Prostate gland (tissue), 2 donors: ENCODE results near the gene LPXN. TPM values are rescaled to one million over a fixed set of nuclear protein-coding genes. Genes with fewer than 3 reads are reported as not detected.

Experiments used
- DNase-seq: peaks from one replicate; pipeline ENCODE4 v3.0.0-alpha.2; 2019; ENCODE audit warnings: low spot score
- H3K27ac ChIP-seq, 2 donors: fragments of 200-600 bp; sonication (generic); 2 replicates each; pipeline ENCODE4 v1.5.1; 2017 to 2019
- H3K27me3 ChIP-seq: fragments of 200-600 bp; sonication (generic); replicated peaks from 2 replicates; pipeline ENCODE4 v1.5.1; 2019; ENCODE audit not compliant: insufficient read depth
- H3K36me3 ChIP-seq, 2 donors: fragments of 200-600 bp; sonication (generic); 1 replicate in 1 of 2; 2 replicates in 1 of 2; pipeline versions ENCODE4 v1.5.1 to v1.8.1; 2017 to 2019
- H3K4me1 ChIP-seq: fragments of 200-600 bp; sonication (generic); replicated peaks from 2 replicates; pipeline ENCODE4 v1.5.1; 2019
- H3K4me3 ChIP-seq, 2 donors: fragments of 200-600 bp; sonication (generic); 2 replicates each; pipeline ENCODE4 v1.5.1; 2017 to 2019
- H3K9me3 ChIP-seq: fragments of 200-600 bp; sonication (generic); 2 replicates; pipeline ENCODE4 v1.5.1; 2017
- CTCF ChIP-seq, 4 experiments: fragments of 200-600 bp in 2 of 4; fragments of 450-650 bp in 2 of 4; sonication (generic) in 2 of 4; IDR thresholded peaks; 1 replicate in 3 of 4; 2 replicates in 1 of 4; pipeline ENCODE4 v1.5.1; 2016 to 2019; ENCODE audit warnings: antibody characterized with exemption in 4 of 4, mild to moderate bottlenecking in 2 of 4, moderate library complexity in 2 of 4
- POLR2A ChIP-seq: fragments of 450-650 bp; IDR thresholded peaks from one replicate; pipeline ENCODE4 v1.6.1; 2016; ENCODE audit warnings: antibody characterized with exemption, mild to moderate bottlenecking
- POLR2AphosphoS5 ChIP-seq: sonication (generic); formaldehyde crosslinking; IDR thresholded peaks from one replicate; pipeline ENCODE4 v1.6.1; 2017; ENCODE audit warnings: antibody characterized with exemption
- WGBS: methylation state at CpG from one replicate; pipeline ENCODE4 v1.1.5; 2018; 5-methylcytosine and 5-hydroxymethylcytosine counted together
- intact Hi-C: fragments of 100-400 bp; cut with DNase I; formaldehyde crosslinking; loops from one replicate; pipeline ENCODE4 v1.14.2; 2022
- total RNA-seq, 2 donors: library from RNA; depleted of rRNA; stranded (reverse); fragments of >200 nt; gene quantifications; one replicate each; pipeline ENCODE4 v1.1.0, GENCODE V29; 2016

LPXN gene
- total RNA-seq, 2 donors from 2014 or later: 5.4 to 9.4 TPM

- Histone ChIP-seq H3K4me1 (no peaks in the 10 kb centered on the region), H3K27me3 (no peaks in the 10 kb centered on the region), H3K27ac (no peak overlapping the region), H3K9me3 (no peaks in the 10 kb centered on the region), H3K36me3 (peaks cover 0 to 3% of the 10 kb centered on the region in 2 donors), H3K4me3 (no peak overlapping the region)
- DNase-seq: no peak
- TF ChIP-seq CTCF (IDR thresholded peaks at IDR 0.05) (no peak), POLR2AphosphoS5 (no peak), POLR2A (no peak)
- intact Hi-C loops: no loop called here
- 91% methylated on average over 4 of the region's 4 CpGs for WGBS
These were observed 42.4 kb upstream of the LPXN start for GRCh38 chr11:58617976-58618557.

- Histone ChIP-seq H3K4me3 (no peak overlapping the region), H3K27me3 (no peaks in the 10 kb centered on the region), H3K27ac (no peak overlapping the region), H3K9me3 (no peaks in the 10 kb centered on the region), H3K36me3 (peaks cover 0 to 3% of the 10 kb centered on the region in 2 donors), H3K4me1 (no peaks in the 10 kb centered on the region)
- no peak for DNase-seq
- TF ChIP-seq POLR2A: no peak
- no peak for TF ChIP-seq CTCF (IDR thresholded peaks at IDR 0.05)
- TF ChIP-seq POLR2AphosphoS5: no peak
- WGBS: 44% methylated on average over 4 of the region's 4 CpGs
- intact Hi-C loops: no loop called here
These were observed 40.9 kb upstream of the LPXN start for GRCh38 chr11:58616594-58616993.

- Histone ChIP-seq H3K4me1 (no peaks in the 10 kb centered on the region), H3K4me3 (no peak overlapping the region), H3K27ac (no peak overlapping the region), H3K27me3 (no peaks in the 10 kb centered on the region), H3K9me3 (no peaks in the 10 kb centered on the region), H3K36me3 (peaks cover 0 to 3% of the 10 kb centered on the region in 2 donors)
- intact Hi-C loops: no loop called here
- DNase-seq: no peak
- TF ChIP-seq POLR2AphosphoS5 (no peak), POLR2A (no peak), CTCF (IDR thresholded peaks at IDR 0.05) (no peak)
- 93% methylated on average over 1 of the region's 1 CpG for WGBS
These were observed 39.9 kb upstream of the LPXN start for GRCh38 chr11:58615559-58615958.

- peaks cover 0 to 3% of the 10 kb centered on the region in 2 donors for H3K36me3 ChIP-seq
- H3K4me3 ChIP-seq: no peak overlapping the region
These were observed 37.6 kb upstream of the LPXN start for GRCh38 chr11:58613228-58613627.

More at GRCh38 chr11:58613228-58613627, 37.6 kb upstream of the LPXN start:
- H3K27ac ChIP-seq: no peak overlapping the region
- no peaks in the 10 kb centered on the region for H3K27me3 ChIP-seq
- WGBS: 97% methylated on average over 2 of the region's 2 CpGs
- TF ChIP-seq POLR2A: no peak
- no peak for TF ChIP-seq POLR2AphosphoS5
- TF ChIP-seq CTCF (IDR thresholded peaks at IDR 0.05): no peak
- intact Hi-C loops: no loop called here
- no peak for DNase-seq
- no peaks in the 10 kb centered on the region for H3K9me3 ChIP-seq
- H3K4me1 ChIP-seq: no peaks in the 10 kb centered on the region
